ENCODE measurements around the gene AGO3. TPM values are rescaled to one million over a fixed set of nuclear protein-coding genes. Genes with fewer than 3 reads are reported as not detected.

Gene AGO3
- total RNA-seq, 2 donors from 2014 or later: 32.1 to 36.8 TPM

DNA sequence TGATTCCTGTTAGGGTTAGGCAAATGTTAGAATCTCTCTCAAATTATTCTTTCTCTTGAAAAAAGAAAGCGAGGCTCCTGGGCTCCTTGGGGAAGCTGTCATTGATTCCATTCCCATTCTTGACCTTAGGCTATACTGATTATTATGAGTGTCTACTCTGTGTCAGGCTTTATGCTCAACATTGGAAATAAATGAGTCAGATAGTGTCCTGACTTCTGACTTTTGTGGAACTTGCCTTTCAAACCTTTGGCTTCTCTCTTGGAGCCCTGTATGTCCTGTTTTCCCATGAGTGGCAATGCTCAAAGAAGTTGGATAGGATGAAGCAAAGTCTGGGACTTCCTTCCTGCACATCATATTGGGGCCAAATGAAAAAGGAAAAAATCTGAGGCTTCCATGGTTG, 36.2 kb upstream of the AGO3 start:
- Mint-ChIP-seq H3K4me1 (no peaks in the 10 kb centered on the region), H3K9me3 (no peaks in the 10 kb centered on the region), H3K4me3 (no peak overlapping the region), H3K36me3 (ENCODE audit: low read depth) (peaks cover 98% of the 10 kb centered on the region), H3K27ac (peak overlapping the region; percentile 44), H3K27me3 (no peaks in the 10 kb centered on the region)
- no peak for ATAC-seq (replicated peaks)

DNA sequence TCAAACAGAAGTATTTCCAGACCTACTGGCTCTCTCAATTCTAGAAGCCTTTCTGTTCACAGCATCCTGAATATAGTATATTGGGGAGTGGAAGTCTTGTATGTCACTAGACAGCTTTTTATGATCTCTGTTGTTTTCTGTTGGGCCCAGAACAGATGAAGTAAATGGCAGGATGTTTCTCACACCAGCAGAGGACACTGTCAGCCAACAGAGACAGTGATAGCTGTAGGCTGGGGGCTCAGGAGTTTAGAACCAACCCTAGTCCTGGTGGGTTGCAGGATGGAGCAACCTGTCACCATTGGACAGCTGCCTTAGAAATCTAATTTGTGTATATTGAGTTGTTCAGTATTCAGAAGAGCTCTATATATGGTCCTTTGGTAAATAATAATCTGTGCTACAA, 31.0 kb upstream of the AGO3 start:
- Mint-ChIP-seq H3K4me3 (no peak overlapping the region), H3K9me3 (no peaks in the 10 kb centered on the region), H3K27me3 (no peaks in the 10 kb centered on the region), H3K27ac (no peak overlapping the region), H3K4me1 (no peaks in the 10 kb centered on the region), H3K36me3 (ENCODE audit: low read depth) (peaks cover 96% of the 10 kb centered on the region)
- no peak for ATAC-seq (replicated peaks)

DNA sequence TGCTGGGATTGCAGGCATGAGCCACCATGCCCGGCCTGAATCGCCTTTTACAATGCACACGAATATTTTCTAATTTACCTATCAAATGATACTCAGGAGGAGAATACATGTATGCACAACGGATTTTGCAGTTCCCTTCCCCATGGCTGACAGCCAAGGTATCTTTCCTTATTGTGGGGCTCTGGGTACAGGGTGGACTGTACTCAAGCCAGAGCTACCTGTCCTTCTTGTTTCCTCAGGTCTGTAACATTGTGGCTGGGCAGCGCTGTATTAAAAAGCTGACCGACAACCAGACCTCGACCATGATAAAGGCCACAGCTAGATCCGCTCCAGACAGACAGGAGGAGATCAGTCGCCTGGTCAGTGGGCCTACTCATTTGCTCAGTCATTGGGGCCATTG, 29.7 kb upstream of the AGO3 start:
- ATAC-seq (replicated peaks): no peak
- Mint-ChIP-seq H3K4me3 (no peak overlapping the region), H3K36me3 (ENCODE audit: low read depth) (peaks cover 89% of the 10 kb centered on the region), H3K4me1 (no peaks in the 10 kb centered on the region), H3K27me3 (no peaks in the 10 kb centered on the region), H3K9me3 (no peaks in the 10 kb centered on the region), H3K27ac (no peak overlapping the region)

DNA sequence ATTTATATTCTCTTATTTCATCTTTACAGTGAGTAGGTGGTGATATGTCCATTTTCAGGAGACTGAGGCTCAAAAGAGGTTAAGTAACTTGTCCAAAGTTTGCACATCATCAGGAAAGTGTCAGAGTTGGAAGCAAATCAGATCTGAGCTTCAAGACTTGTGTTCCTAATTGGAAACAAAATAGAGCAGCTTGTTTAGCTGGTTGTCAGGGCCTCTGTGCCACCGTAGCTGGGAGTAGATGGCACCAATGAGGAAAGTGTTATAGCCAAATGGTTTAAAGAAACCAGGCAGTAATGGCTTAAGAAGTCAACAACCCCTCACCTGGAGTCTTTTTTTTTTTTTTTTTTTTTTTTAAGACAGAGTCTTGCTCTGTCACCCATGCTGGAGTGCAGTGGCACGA, 28.2 kb upstream of the AGO3 start:
- Mint-ChIP-seq H3K9me3 (no peaks in the 10 kb centered on the region), H3K27me3 (no peaks in the 10 kb centered on the region), H3K36me3 (ENCODE audit: low read depth) (peaks cover 89% of the 10 kb centered on the region), H3K4me1 (no peaks in the 10 kb centered on the region), H3K4me3 (no peak overlapping the region), H3K27ac (no peak overlapping the region)
- ATAC-seq (replicated peaks): no peak

GRCh38 chr1:35914717-35915116, 16.2 kb upstream of the AGO3 start:
- no peak overlapping the region for H3K4me3 Mint-ChIP-seq
- no peaks in the 10 kb centered on the region for H3K4me1 Mint-ChIP-seq
- H3K36me3 Mint-ChIP-seq (ENCODE audit: low read depth): peaks cover 98% of the 10 kb centered on the region
- H3K27me3 Mint-ChIP-seq: no peaks in the 10 kb centered on the region
- H3K27ac Mint-ChIP-seq: peak overlapping the region; percentile 56
- no peak for ATAC-seq (replicated peaks)
- no peaks in the 10 kb centered on the region for H3K9me3 Mint-ChIP-seq

GRCh38 chr1:35915693-35916092, 15.2 kb upstream of the AGO3 start:
- Mint-ChIP-seq H3K27me3 (no peaks in the 10 kb centered on the region), H3K4me1 (no peaks in the 10 kb centered on the region), H3K27ac (no peak overlapping the region)

DNA sequence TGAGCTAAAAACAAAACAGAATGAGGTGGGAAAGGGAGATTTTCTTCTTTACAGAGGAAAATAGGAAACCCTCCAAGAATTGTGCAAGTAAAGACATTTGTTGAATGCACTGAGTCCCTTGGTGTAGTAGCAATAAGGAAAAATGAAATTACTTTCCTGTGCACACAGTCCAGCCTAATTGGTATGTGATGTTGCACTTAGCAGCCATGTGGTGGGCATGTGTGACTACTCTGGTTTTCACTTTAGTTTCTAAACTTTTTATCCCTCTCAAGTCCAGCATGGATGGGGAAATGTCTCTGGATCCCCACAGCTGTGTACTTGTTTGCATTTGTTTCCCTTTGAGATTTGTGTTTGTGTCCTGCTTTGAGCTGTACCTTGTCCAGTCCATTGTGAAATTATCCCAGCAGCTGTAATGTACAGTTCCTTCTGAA, 7.1 kb upstream of the AGO3 start:
- no peaks in the 10 kb centered on the region for H3K4me1 Mint-ChIP-seq
- peaks cover 37% of the 10 kb centered on the region for H3K36me3 Mint-ChIP-seq (ENCODE audit: low read depth)
- no peak overlapping the region for H3K27ac Mint-ChIP-seq
- ATAC-seq (replicated peaks): no peak
- H3K9me3 Mint-ChIP-seq: no peaks in the 10 kb centered on the region
- no peaks in the 10 kb centered on the region for H3K27me3 Mint-ChIP-seq
- H3K4me3 Mint-ChIP-seq: no peak overlapping the region

More at GRCh38 chr1:35915693-35916092, 15.2 kb upstream of the AGO3 start:
- H3K9me3 Mint-ChIP-seq: no peaks in the 10 kb centered on the region
- no peak for ATAC-seq (replicated peaks)
- no peak overlapping the region for H3K4me3 Mint-ChIP-seq
- peaks cover 100% of the 10 kb centered on the region for H3K36me3 Mint-ChIP-seq (ENCODE audit: low read depth)

DNA sequence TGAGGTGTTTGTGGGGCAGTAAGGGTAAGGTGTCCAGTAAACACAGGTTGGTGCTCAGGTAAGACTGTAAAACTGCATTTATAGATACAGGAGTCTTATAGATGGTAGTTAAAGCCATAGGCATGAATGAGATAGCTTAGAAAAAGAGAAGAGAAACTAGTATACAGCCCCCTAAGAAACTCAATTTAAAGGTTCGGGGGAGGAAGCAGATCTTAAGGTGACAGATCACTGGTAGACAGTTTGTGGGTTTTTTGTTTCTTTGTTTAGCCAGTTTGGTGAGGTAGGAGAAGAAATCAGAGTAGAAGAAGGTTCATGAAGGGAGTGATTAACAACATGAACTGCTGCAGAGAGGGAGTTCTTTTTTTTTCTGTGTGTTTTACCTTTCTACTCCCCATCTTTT, 6.1 kb upstream of the AGO3 start:
- no peak overlapping the region for H3K4me3 Mint-ChIP-seq
- H3K36me3 Mint-ChIP-seq (ENCODE audit: low read depth): peaks cover 26% of the 10 kb centered on the region
- ATAC-seq (replicated peaks): no peak
- no peaks in the 10 kb centered on the region for H3K9me3 Mint-ChIP-seq
- peaks cover 6% of the 10 kb centered on the region for H3K4me1 Mint-ChIP-seq
- no peak overlapping the region for H3K27ac Mint-ChIP-seq
- H3K27me3 Mint-ChIP-seq: no peaks in the 10 kb centered on the region

DNA sequence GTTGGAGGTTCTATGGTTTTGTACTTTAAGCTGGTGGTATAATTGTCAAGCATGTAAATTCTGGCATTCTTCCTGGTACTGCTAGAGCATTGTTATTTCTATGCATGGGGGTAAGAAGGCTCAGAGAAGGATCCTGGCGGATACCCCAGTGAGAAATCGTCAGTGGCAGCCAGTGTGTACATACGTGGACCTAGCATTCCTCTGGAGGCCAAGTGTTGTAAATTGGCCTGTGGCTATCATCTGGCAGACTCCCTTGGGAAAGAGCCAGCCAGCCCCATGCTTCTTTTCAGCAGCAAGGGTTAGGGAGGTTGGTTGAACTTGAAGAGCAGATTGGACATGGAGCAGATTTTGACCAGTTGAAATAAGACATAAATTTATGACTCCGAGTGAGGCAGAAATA, 5.2 kb upstream of the AGO3 start:
- H3K27ac Mint-ChIP-seq: peak overlapping the region; percentile 63
- peaks cover 6% of the 10 kb centered on the region for H3K4me1 Mint-ChIP-seq
- ATAC-seq (replicated peaks): no peak
- no peaks in the 10 kb centered on the region for H3K27me3 Mint-ChIP-seq
- H3K4me3 Mint-ChIP-seq: no peak overlapping the region
- no peaks in the 10 kb centered on the region for H3K9me3 Mint-ChIP-seq
- peaks cover 17% of the 10 kb centered on the region for H3K36me3 Mint-ChIP-seq (ENCODE audit: low read depth)

- H3K36me3 Mint-ChIP-seq (ENCODE audit: low read depth): peaks cover 2% of the 10 kb centered on the region
- no peaks in the 10 kb centered on the region for H3K27me3 Mint-ChIP-seq
- H3K4me1 Mint-ChIP-seq: peaks cover 9% of the 10 kb centered on the region
- H3K4me3 Mint-ChIP-seq: no peak overlapping the region
- no peak overlapping the region for H3K27ac Mint-ChIP-seq
- no peaks in the 10 kb centered on the region for H3K9me3 Mint-ChIP-seq
- no peak for ATAC-seq (replicated peaks)
Observed at GRCh38 chr1:35927472-35927871, 3.4 kb upstream of the AGO3 start.

DNA sequence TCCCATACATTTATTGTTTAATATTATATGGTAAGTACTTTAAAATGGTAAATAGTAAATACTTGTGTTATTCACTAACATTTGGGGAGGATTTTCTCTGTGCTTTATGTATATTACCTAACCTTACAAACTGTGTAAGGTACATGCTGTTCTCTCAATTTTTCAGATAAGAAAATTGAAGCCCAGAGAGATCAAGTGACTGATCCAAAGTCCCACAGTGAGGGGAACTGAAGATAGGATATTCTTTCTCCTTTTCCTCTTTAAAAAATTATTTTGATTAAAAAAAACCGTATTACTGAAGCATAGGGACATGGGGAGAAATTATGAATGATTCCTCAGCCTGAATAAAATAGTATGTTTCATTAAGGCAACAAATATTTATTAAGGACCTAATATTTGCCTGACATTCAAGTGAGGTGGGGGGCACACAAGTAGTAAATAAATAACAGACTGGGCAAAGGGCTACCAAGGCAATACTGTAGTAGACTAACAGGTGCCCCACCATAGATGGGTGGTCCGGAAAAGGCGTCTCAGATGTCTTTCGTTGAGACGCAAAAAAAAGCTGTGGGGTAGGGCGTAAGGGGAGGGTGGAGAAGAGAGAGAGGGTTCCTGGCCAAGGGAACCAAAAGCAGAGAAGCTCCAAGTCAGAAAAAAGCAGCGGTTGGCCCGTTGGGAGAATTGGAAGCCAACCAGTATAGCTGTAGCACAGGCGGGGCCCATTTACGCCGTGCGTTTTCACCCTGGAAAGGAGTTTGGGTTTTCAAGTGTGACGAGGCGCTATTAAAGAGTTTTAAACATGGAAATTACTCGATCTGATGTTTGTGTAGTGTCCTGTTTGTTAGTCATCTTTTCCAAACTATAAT, 944 bp upstream of the AGO3 start:
- Mint-ChIP-seq H3K36me3 (ENCODE audit: low read depth) (no peaks in the 10 kb centered on the region), H3K4me3 (peak overlapping the region; percentile 89), H3K4me1 (peaks cover 15% of the 10 kb centered on the region), H3K9me3 (no peaks in the 10 kb centered on the region), H3K27ac (peak overlapping the region; percentile 96), H3K27me3 (no peaks in the 10 kb centered on the region)
- peak; percentile 7 for ATAC-seq (replicated peaks)

- H3K4me3 Mint-ChIP-seq: peak overlapping the region; percentile 89
- H3K27ac Mint-ChIP-seq: peak overlapping the region; percentile 78
- no peaks in the 10 kb centered on the region for H3K27me3 Mint-ChIP-seq
- ATAC-seq (replicated peaks): peak; percentile 48
- H3K9me3 Mint-ChIP-seq: no peaks in the 10 kb centered on the region
- H3K4me1 Mint-ChIP-seq: peaks cover 15% of the 10 kb centered on the region
- H3K36me3 Mint-ChIP-seq (ENCODE audit: low read depth): no peaks in the 10 kb centered on the region
Observed at GRCh38 chr1:35931446-35932157, 697 bp downstream of the AGO3 start.

DNA sequence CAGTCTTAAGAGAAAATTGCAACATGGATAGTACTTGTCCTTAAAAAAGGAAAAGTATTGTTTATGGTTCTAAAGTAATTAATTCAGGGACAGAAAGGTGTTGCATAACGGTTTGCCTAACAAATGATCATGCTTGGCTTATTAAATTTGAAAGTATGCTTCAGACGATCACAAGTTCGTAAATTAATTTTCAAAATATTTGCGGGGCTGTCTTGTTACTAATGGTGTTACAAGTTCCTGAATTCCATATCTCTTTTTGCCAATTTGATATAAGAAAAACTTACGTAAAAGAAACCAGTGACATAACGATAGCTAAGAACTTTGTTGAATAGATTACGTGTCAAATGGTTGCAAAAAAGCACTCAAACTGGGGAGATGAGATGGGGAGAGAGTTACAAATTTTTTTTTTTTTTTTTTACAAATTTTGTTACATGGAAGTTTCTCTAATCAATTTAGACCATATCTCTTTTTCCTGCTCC, 1.3 kb downstream of the AGO3 start:
- H3K27ac Mint-ChIP-seq: peak overlapping the region; percentile 78
- H3K9me3 Mint-ChIP-seq: no peaks in the 10 kb centered on the region
- H3K4me3 Mint-ChIP-seq: peak overlapping the region; percentile 89
- no peak for ATAC-seq (replicated peaks)
- H3K36me3 Mint-ChIP-seq (ENCODE audit: low read depth): no peaks in the 10 kb centered on the region
- no peaks in the 10 kb centered on the region for H3K27me3 Mint-ChIP-seq
- peaks cover 15% of the 10 kb centered on the region for H3K4me1 Mint-ChIP-seq

GRCh38 chr1:35932941-35933340, 2.0 kb downstream of the AGO3 start:
- no peak for ATAC-seq (replicated peaks)
- Mint-ChIP-seq H3K27me3 (no peaks in the 10 kb centered on the region), H3K27ac (peak overlapping the region; percentile 36), H3K4me3 (peak overlapping the region; percentile 89), H3K4me1 (peaks cover 15% of the 10 kb centered on the region), H3K9me3 (no peaks in the 10 kb centered on the region), H3K36me3 (ENCODE audit: low read depth) (no peaks in the 10 kb centered on the region)
